IMR-90 (cell line): Measurements from ENCODE around the gene ARFGEF3.

Source experiments
- BHLHE40 ChIP-seq: fragments of 150-350 bp; IDR thresholded peaks from 2 replicates; pipeline ENCODE4 v1.6.1; 2016; ENCODE audit warnings: mild to moderate bottlenecking, low read depth, low read length
- CEBPB ChIP-seq: IDR thresholded peaks from 2 replicates; pipeline ENCODE4 v1.6.1; 2012; ENCODE audit warnings: low read depth, low read length, improper control_type of control experiment
- CHD1 ChIP-seq: IDR thresholded peaks from 2 replicates; pipeline ENCODE4 v1.6.1; 2012; ENCODE audit warnings: low read depth, low read length, improper control_type of control experiment
- FOS ChIP-seq: fragments of 150-350 bp; IDR thresholded peaks from 2 replicates; pipeline ENCODE4 v1.6.1; 2016; ENCODE audit warnings: low read depth, low read length
- MAZ ChIP-seq: IDR thresholded peaks from 2 replicates; pipeline ENCODE4 v1.6.1; 2012; ENCODE audit warnings: low read depth, mild to moderate bottlenecking, low read length, improper control_type of control experiment, moderate library complexity, borderline replicate concordance
- MXI1 ChIP-seq: IDR thresholded peaks from 2 replicates; pipeline ENCODE4 v1.6.1; 2012; ENCODE audit warnings: low read depth, mild to moderate bottlenecking, low read length, moderate library complexity, borderline replicate concordance
- NFE2L2 ChIP-seq: fragments of 150-350 bp; IDR thresholded peaks from 2 replicates; pipeline ENCODE4 v1.6.1; 2016; ENCODE audit warnings: low read depth, mild to moderate bottlenecking, low read length
- POLR2A ChIP-seq: IDR thresholded peaks from 2 replicates; pipeline ENCODE4 v1.6.1; 2012; ENCODE audit warnings: mild to moderate bottlenecking, low read depth, low read length
- RAD21 ChIP-seq: IDR thresholded peaks from 2 replicates; pipeline ENCODE4 v1.6.1; 2012; ENCODE audit warnings: low read length, improper control_type of control experiment
- RCOR1 ChIP-seq: IDR thresholded peaks from 2 replicates; pipeline ENCODE4 v1.6.1; 2012; ENCODE audit warnings: mild to moderate bottlenecking, low read length, improper control_type of control experiment; ENCODE audit not compliant: insufficient replicate concordance
- RFX5 ChIP-seq: IDR thresholded peaks from 2 replicates; pipeline ENCODE4 v1.8.0; 2012; ENCODE audit warnings: low read depth, mild to moderate bottlenecking, low read length, moderate library complexity
- SMC3 ChIP-seq: fragments of 150-350 bp; IDR thresholded peaks from 2 replicates; pipeline ENCODE4 v1.6.1; 2016; ENCODE audit warnings: low read depth, mild to moderate bottlenecking, antibody characterized with exemption, low read length, moderate library complexity
- TF ChIP-seq, protein P1 (sequence below): conservative IDR thresholded peaks from 2 replicates; pipeline ENCODE4 v1.5.1; 2012; ENCODE audit warnings: mild to moderate bottlenecking, low read depth, low read length, improper control_type of control experiment
- TF ChIP-seq, protein P2 (sequence below): fragments of 150-350 bp; IDR thresholded peaks from 2 replicates; pipeline ENCODE4 v1.6.1; 2017; ENCODE audit warnings: mild to moderate bottlenecking, antibody characterized with exemption, low read length, low read depth

DNA sequence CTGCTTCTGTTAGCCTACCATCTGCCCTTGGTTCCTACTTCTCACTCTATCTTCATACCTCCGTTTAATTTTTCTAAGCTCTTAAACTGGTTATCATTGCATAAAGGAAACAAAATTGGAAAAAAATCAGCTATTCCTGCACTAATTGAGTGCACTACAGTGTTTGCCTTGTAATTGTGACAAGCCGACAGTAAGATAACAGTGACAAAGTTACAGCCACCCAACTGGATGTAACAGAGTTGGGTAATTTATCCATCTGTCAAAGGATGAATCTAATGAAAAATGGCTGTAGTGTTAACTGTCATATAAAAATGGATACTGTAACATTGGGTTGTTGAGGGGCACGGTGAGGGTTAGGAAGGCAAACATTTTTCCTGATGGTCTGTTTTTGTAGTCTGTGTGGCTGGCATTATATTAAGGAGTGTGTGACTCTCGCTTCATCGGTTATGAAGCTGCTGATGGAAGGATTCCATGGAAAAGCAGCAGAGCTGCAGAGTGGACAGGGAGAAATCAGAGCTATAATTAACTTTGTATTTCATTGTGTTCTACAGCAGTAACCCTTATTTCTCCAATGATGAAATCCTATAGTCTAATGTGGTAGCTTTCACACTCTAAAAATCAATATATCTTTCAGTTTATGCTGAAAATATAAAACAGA lies 43.8 kb downstream of the ARFGEF3 start:
- TF ChIP-seq, protein P1, sequence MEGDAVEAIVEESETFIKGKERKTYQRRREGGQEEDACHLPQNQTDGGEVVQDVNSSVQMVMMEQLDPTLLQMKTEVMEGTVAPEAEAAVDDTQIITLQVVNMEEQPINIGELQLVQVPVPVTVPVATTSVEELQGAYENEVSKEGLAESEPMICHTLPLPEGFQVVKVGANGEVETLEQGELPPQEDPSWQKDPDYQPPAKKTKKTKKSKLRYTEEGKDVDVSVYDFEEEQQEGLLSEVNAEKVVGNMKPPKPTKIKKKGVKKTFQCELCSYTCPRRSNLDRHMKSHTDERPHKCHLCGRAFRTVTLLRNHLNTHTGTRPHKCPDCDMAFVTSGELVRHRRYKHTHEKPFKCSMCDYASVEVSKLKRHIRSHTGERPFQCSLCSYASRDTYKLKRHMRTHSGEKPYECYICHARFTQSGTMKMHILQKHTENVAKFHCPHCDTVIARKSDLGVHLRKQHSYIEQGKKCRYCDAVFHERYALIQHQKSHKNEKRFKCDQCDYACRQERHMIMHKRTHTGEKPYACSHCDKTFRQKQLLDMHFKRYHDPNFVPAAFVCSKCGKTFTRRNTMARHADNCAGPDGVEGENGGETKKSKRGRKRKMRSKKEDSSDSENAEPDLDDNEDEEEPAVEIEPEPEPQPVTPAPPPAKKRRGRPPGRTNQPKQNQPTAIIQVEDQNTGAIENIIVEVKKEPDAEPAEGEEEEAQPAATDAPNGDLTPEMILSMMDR, result no peak
- TF ChIP-seq BHLHE40, result no peak
- TF ChIP-seq RFX5, result no peak
- TF ChIP-seq POLR2A, result no peak
- no peak for TF ChIP-seq RCOR1
- TF ChIP-seq RAD21, result no peak
- no peak for TF ChIP-seq FOS
- TF ChIP-seq CHD1, result no peak
- no peak for TF ChIP-seq NFE2L2
- no peak for TF ChIP-seq SMC3
- no peak for TF ChIP-seq MXI1
- TF ChIP-seq, protein P2, sequence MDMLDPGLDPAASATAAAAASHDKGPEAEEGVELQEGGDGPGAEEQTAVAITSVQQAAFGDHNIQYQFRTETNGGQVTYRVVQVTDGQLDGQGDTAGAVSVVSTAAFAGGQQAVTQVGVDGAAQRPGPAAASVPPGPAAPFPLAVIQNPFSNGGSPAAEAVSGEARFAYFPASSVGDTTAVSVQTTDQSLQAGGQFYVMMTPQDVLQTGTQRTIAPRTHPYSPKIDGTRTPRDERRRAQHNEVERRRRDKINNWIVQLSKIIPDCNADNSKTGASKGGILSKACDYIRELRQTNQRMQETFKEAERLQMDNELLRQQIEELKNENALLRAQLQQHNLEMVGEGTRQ, result no peak
- no peak for TF ChIP-seq CEBPB
- no peak for TF ChIP-seq MAZ
